LNCAP (cell line): ENCODE results near the gene TMEM132D.

Experiments
- TF ChIP-seq, protein P1 (sequence below): fragments of 450-650 bp; IDR thresholded peaks from 2 replicates; pipeline ENCODE4 v1.5.1; 2017; ENCODE audit warnings: mild to moderate bottlenecking

Gene TMEM132D

DNA sequence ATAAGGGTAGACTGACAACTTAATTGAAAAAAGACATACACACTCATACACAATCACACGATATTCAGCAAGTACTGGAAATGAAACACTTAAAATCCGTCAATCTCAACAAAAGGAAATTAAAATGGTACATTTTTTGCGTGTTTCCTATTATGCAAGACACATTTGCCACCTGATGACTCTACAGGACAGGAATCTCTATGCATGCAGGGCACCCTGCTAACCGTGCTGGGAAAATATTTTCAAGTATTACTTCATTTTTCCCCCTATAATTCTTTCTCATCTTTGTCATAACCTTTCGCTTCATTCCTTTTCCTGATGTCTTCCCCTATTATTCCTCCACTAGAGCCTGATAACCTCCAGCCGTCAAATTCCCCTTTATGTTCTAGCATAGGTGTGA, 150.2 kb downstream of the TMEM132D start:
- TF ChIP-seq, protein P1, sequence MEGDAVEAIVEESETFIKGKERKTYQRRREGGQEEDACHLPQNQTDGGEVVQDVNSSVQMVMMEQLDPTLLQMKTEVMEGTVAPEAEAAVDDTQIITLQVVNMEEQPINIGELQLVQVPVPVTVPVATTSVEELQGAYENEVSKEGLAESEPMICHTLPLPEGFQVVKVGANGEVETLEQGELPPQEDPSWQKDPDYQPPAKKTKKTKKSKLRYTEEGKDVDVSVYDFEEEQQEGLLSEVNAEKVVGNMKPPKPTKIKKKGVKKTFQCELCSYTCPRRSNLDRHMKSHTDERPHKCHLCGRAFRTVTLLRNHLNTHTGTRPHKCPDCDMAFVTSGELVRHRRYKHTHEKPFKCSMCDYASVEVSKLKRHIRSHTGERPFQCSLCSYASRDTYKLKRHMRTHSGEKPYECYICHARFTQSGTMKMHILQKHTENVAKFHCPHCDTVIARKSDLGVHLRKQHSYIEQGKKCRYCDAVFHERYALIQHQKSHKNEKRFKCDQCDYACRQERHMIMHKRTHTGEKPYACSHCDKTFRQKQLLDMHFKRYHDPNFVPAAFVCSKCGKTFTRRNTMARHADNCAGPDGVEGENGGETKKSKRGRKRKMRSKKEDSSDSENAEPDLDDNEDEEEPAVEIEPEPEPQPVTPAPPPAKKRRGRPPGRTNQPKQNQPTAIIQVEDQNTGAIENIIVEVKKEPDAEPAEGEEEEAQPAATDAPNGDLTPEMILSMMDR, result no peak

DNA sequence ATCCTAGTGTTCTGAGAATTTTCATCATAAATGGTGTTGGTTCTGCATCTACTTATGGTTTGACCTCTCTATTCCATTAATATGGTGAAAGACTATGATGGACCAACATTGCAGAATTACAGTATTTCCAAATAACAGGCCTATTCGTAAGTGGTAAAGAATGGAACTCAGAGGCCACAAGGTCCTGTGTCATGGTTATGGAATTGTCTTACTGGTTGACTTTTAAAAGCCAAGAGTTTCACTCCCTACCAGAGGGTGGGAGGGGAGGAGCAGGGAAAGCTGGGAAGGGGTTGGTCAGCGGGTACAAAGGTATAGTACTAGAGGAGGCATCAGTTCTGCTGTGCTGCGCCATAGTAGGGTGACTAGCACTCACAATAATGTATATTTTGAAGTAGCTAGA, 153.4 kb downstream of the TMEM132D start:
- TF ChIP-seq, protein P1, result no peak

DNA sequence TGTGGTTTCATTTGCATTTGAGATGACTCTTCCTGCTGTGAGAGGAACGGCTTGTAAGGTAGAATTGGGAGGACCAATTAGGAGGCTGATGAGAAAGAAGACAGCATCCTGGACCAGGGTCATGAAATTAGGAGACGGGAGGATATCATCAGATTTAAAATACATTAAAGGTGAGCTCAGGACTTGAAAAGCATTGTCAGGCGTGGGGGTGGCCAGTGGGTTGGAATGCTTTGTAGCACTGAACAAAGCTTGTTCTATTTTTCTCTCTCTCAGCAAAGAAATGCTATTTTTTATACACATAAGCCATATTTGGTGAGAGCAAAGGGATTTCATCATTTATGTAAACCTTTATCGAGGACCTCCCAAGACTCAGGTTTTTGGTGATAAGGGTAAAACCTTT, 157.5 kb downstream of the TMEM132D start:
- TF ChIP-seq, protein P1, result no peak

DNA sequence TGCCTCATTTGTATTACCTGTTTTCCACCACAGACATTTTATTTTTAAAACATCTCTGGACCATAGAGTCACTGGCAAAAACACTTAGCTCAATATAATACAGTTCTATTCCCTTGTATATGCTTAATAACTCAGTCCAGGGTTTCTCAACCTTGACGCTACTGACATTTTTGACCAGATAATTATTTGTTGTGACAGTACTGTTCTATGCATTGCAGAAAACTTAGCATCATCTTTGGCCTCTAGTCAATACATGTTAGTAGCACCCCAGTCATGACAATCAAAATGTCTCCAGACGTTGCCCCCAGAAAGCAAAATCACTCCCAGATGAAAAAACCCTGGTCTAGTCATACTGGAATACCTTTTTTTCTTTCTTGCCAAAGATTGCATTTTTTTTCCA, 174.7 kb downstream of the TMEM132D start:
- TF ChIP-seq, protein P1, result no peak

- TF ChIP-seq, protein P1, result no peak
Measured at GRCh38 chr12:129727100-129727499, 176.7 kb downstream of the TMEM132D start.

DNA sequence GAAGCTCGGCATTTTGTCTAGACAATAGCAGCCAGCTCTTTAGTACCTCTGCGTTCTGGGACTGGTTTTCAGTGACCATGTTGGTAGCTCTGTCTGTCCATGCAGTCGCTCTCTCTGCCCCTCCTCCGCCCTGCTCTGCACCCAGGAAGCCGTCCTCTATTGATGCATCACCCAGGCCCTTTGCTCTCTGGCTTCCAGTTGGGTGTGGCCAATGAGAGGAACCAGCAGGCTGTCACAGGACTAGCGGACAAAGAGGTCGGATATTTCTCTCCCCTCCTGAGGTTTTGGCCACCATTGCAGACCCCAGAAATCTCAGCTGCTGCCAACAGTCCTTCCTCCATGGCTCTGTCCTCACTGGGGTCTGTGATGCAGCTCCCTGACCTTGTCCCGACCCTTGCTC, 180.6 kb downstream of the TMEM132D start:
- TF ChIP-seq, protein P1, result no peak

DNA sequence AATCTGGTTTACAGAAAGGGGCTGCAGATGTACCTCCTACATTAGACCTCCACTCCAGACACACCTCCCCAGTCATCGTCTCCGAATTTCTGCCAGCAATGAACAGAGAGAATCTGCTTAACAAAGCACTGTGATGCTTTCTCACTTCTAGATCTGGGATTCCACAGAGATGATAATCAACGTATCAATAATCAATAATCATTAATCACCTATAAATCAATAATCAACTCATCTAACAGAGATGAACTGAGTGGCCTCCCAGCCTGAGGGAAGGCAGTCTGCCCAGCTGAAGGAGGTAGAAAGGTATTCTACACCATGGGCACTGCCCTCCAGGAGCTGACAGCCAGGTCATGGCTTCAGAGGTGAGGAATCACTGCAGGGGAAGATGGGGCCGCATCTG, 183.2 kb downstream of the TMEM132D start:
- TF ChIP-seq, protein P1, result no peak

GRCh38 chr12:129719416-129719815, 184.4 kb downstream of the TMEM132D start:
- TF ChIP-seq, protein P1, result no peak
